GM18520 (cell line): ENCODE data around the gene FBXL3.
"Not testable (repeated sequence)": the region's sequence is repeated elsewhere in the genome, so short reads cannot be mapped to it uniquely, and the experiment has no call there.

Experiments
- ATAC-seq: cut with Tn5 transposase; IDR thresholded peaks from one replicate; pipeline ENCODE4 v1.9.1; 2021; ENCODE audit not compliant: unreplicated experiment

The FBXL3 gene

GRCh38 chr13:76991796-76992547, 35.0 kb downstream of the FBXL3 start, which contains the start of gene CLN5:
Gene CLN5 (plus strand): TSS chr13:76992081. CDS start chr13:76992099, 18 bp downstream.
- ATAC-seq = peak; percentile 81

DNA sequence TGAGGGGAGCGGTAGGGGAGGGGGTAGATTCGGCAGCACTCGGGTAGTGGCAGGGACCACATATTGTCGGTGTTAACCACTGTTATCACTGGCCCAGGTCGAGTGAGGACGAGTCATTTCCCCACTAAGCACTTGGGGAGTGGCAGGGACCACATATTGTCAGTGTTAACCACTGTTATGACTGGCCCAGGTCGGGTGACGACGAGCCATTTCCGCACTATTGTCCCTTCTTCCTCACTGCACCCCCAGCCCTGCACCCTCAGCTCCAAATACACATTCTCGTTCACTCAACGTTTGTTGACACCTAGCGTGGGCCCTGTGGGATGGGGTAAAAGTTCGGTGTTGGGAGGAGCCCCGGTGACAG, 35.5 kb downstream of the FBXL3 start:
- ATAC-seq = peak; percentile 89

GRCh38 chr13:76983676-76984075, 43.3 kb downstream of the FBXL3 start:
- ATAC-seq = no peak

- ATAC-seq = no peak
Observed at GRCh38 chr13:76982061-76982460, 44.9 kb downstream of the FBXL3 start.

DNA sequence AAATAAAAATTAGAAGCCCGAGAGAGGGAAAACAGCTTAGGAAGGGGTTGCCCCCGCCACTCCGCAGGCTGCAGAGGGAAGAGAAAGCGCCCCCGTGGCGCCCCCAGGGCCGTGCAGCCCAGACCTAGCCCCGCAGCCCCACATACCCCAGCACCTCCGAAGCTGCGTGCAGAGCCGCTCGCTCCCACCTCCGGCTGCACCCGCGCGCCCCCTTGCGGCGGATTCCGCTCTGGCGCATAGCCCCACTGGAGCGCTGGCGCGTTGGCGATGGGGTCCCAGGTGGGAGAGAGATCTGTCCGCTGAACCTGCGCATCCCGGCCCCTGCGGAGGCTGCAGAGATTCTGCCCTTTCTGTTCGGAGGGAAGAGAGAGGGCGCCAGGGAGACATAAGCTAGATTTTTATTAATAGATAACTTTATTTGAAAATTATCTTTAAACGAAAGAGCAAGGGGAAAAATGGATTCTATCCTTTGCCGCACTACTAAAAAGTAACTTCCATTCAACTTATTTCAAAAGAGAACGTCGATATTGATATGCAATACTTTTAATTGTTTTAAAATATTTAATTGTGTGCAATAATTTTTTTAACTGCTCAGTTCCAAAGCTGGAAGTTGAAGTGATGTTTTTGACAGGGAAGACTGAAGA, 46.8 kb downstream of the FBXL3 start:
- peak; percentile 99 for ATAC-seq

GRCh38 chr13:76976929-76977328, 50.0 kb downstream of the FBXL3 start:
- no peak for ATAC-seq

- no peak for ATAC-seq
Observed at GRCh38 chr13:76976490-76976889, 50.5 kb downstream of the FBXL3 start.

- ATAC-seq = no peak
Observed at GRCh38 chr13:76975863-76976262, 51.1 kb downstream of the FBXL3 start.

GRCh38 chr13:76974618-76974975, 52.4 kb downstream of the FBXL3 start:
- no peak for ATAC-seq

- ATAC-seq = no peak
Observed at GRCh38 chr13:76973920-76974617, 52.9 kb downstream of the FBXL3 start.

GRCh38 chr13:76971851-76972829, 54.8 kb downstream of the FBXL3 start:
- ATAC-seq = no peak

DNA sequence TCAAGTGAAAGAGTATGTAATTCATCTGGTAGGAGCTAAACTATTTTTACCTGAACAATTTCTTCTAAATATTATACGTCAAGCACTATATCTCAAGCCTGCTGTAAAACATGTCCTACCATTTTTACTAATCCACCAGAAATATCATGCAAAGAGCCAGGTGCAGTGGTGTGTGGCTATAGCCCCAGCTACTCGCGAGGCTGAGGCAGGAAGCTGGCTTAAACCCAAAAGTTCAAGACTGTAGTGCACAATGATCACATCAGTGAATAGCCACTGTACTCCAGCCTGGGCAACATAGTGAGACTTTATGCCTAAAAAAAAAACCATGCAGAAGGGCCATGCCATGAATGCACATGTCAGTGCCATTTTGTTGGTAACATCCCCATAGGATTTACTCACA, 55.7 kb downstream of the FBXL3 start:
- ATAC-seq = no peak

GRCh38 chr13:76969488-76970365, 57.2 kb downstream of the FBXL3 start:
- no peak for ATAC-seq

- ATAC-seq = no peak
Observed at GRCh38 chr13:76968041-76968440, 58.9 kb downstream of the FBXL3 start.

- ATAC-seq = no peak
Observed at GRCh38 chr13:76967031-76967430, 59.9 kb downstream of the FBXL3 start.

GRCh38 chr13:76965759-76966421, 61.1 kb downstream of the FBXL3 start:
- no peak for ATAC-seq

GRCh38 chr13:76959734-76960133, 67.2 kb downstream of the FBXL3 start:
- ATAC-seq = not testable (repeated sequence)

- no peak for ATAC-seq
Observed at GRCh38 chr13:76958841-76959432, 68.0 kb downstream of the FBXL3 start.

- ATAC-seq = no peak
Observed at GRCh38 chr13:76955661-76956060, 71.3 kb downstream of the FBXL3 start.
